Epithelial cell of prostate (primary cell): ENCODE measurements around the gene SLC30A3.
"Not testable (repeated sequence)": the region's sequence is repeated elsewhere in the genome, so short reads cannot be mapped to it uniquely, and the experiment has no call there.

Experiments
- DNase-seq: peaks from one replicate; pipeline ENCODE4 v3.0.0-alpha.2; 2011; ENCODE audit warnings: low read depth, low spot score
- H3K27ac ChIP-seq: fragments of 450-650 bp; 2 replicates; pipeline ENCODE4 v1.5.1; 2017; ENCODE audit warnings: mild to moderate bottlenecking

SLC30A3 gene

GRCh38 chr2:27262379-27263286, at the start of gene SLC30A3:
Gene SLC30A3, minus strand, starts transcription at chr2:27263047. Its CDS starts 141 bp downstream, at chr2:27262906.
- no peak within 1 kb of the TSS for H3K27ac ChIP-seq
- no peak for DNase-seq

- DNase-seq, result no peak
- no peak overlapping the region for H3K27ac ChIP-seq
Observed at GRCh38 chr2:27312152-27312551, 49.3 kb upstream of the SLC30A3 start.

DNA sequence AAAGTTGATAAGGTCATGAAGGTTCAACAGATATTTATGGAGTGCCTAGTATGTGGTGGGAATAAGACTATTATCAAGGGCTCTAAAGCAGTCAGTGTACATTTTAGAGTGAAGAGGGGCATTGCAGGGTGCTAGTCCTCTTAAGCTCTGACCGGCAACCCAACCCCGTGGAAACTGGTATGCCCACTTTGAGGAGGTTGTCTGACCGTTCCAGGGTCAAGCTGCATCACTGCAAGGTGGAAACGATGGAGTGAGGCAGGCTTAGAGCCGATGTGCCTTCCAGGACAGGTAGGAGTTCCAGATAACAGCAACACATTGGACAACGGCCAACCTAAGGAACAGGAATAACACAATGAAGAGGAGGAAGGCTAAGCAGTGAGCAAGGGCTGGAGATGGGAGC, 46.8 kb upstream of the SLC30A3 start:
- DNase-seq, result no peak
- H3K27ac ChIP-seq, result no peak overlapping the region

GRCh38 chr2:27308359-27308881, 45.6 kb upstream of the SLC30A3 start, which contains the start of gene UCN:
Gene UCN, minus strand, starts transcription at chr2:27308445. Its CDS starts 550 bp downstream, at chr2:27307895.
- H3K27ac ChIP-seq, result no peak within 1 kb of the TSS
- DNase-seq, result no peak

DNA sequence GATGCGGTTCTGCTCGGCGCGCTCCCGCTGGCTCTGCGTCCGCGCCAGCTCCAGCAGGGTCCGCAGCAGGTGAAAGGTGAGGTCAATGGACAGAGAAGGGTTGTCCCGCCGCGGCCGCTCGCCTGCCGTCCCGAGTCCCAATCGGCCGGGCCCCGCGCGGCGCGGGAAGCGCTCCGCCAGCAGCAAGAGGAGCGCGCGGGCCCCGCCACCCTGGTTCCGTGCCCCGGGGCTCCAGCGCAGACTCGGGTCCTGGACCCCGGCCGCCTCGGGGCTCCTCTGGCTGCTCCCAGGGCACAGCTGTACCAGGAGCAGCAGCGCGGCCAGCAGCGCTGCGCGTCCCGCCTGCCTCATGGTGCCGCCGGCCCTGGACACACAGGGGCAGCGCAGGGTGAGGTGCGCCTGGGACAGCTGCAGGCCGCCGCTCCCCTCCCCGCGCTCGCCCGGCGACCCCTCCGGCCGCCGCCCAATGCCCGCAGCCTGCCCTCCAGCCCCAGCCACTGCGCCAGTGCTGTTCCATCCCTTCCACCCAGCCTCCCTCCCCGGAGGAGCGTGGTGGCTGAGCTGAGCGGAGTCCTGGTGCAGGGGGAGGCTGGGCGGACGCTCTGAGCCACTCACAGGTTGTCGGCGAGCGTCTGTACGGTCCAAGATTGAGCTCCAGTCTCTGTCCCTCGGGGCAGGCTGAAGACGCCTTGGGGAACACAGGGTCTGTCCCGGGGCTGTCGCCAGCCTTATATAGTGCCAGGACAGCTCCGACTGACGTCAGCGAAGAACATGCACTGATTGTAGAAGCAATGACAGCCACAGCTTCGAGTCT, 44.9 kb upstream of the SLC30A3 start:
- no peak for DNase-seq
- H3K27ac ChIP-seq, result no peak overlapping the region

DNA sequence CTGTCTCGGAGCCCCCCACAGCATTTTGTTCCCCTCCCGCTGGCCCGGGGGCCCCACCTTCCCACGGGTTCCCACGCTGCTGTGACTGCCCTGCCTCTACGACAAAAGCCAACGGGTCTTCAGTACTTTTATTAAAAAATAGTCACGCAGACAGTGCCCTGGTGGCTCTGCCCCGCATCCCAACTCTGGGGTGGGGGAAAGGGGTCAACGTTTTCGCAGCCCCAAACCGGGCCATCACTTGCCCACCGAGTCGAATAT, 44.4 kb upstream of the SLC30A3 start:
- DNase-seq, result no peak

DNA sequence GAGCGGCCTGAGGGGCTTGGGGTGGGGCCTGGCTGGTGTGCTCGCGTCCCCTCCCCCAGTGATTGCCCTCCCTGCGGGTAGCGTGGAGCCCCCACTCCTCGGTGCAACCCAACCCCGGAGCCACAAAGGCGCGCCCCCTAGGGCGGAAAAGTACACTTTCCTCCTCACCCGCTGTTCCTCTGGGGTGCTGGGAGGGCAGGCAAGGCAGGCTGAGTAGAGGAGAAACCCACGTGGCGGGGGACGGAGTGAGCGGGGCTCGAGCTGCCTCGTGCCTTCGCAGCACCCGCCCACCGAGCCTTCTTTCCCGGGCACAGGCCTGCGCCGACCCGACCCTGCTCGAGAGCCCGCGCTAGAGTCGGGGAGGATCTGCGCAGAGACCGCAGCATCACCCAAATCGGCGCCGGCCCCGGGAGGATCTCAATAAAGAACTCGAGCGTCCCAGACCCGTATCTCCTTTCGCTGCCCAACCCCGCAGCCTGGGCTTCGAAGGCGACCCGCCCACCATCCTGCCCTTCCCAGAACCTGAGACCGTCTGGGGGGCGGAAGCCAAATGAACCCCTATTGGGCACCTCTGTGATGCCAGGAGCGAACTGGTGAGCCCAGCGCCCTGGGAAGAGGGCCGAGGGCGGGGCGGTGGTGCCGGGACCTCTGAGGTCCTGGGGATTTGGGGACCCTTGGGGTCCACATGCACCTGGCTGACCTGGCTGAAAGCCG, 43.9 kb upstream of the SLC30A3 start:
- no peak overlapping the region for H3K27ac ChIP-seq
- DNase-seq, result no peak

More for the DNA sequence above, 44.4 kb upstream of the SLC30A3 start:
- no peak overlapping the region for H3K27ac ChIP-seq

DNA sequence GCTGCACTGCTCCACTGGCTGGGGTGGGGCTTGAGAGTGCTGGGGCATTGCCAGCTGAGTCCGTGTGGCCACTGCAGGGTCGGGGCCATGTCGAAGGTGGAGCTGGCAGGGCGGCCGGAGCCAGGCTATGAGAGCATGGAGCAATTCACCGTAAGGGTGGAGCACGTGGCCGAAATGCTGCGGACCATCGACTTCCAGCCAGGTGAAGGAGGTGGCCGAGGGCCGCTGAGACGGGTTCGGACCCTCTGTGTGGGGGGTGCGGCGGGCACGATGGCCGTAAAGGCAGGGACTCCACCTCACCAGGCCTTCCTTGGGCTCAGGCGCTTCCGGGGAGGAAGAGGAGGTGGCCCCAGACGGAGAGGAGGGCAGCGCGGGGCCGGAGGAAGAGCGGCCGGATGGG, 43.3 kb upstream of the SLC30A3 start:
- DNase-seq, result no peak
- no peak overlapping the region for H3K27ac ChIP-seq

GRCh38 chr2:27305516-27305915, 42.7 kb upstream of the SLC30A3 start:
- no peak for DNase-seq
- H3K27ac ChIP-seq, result no peak overlapping the region

GRCh38 chr2:27304488-27305240, 41.8 kb upstream of the SLC30A3 start:
- no peak for DNase-seq
- no peak overlapping the region for H3K27ac ChIP-seq

GRCh38 chr2:27303093-27304025, 40.5 kb upstream of the SLC30A3 start:
- no peak overlapping the region for H3K27ac ChIP-seq
- DNase-seq, result no peak

DNA sequence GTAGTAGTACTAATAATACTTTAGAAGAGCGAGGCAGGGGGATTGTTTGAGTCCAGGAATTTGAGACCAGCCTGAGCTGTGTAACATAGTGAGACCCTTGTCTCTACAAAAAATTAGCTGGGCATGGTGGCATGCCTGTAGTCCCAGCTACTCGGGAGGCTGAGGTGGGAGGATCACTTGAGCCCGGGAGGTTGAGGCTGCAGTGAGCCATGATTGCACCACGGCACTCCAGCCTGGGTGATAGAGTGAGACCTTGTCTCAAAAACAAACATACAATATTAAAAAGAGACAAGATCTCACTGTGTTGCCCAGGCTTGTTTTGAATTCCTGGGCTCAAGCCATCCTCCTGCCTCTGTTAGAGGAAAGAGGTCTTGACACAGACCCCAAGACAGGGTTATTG, 37.8 kb upstream of the SLC30A3 start:
- DNase-seq, H3K27ac ChIP-seq: not testable (repeated sequence)

DNA sequence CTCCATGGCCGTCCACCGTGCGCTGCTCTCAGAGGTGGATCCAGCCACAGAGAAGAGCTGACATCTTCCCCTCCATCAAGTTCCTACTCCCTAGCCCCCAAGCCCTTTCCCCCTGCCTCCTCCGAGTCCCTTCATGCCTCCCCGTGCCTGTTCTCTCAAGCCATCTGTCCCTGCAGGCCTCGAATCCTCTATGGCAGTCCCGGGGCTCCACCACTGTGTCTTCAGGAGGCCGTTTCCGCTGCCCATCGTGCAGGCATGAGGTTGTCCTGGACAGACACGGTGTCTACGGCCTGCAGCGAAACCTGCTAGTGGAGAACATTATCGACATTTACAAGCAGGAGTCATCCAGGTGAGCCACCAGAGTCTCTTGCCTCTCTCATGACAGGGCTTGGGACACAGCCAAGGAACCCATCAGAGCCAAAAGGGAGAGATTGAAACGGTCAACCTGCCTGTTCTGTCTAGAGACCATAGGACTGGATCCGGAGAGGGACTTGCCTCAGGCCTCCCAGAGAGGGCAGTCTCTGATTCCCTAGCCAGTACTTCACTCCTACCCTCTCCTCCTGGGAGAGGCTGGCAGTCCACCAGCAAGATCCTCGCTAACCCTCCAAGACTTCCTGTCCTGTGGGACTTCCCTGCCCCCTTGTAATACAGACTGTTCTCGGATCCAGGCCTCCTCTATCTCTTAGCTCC, 35.7 kb upstream of the SLC30A3 start:
- H3K27ac ChIP-seq, result no peak overlapping the region
- no peak for DNase-seq

DNA sequence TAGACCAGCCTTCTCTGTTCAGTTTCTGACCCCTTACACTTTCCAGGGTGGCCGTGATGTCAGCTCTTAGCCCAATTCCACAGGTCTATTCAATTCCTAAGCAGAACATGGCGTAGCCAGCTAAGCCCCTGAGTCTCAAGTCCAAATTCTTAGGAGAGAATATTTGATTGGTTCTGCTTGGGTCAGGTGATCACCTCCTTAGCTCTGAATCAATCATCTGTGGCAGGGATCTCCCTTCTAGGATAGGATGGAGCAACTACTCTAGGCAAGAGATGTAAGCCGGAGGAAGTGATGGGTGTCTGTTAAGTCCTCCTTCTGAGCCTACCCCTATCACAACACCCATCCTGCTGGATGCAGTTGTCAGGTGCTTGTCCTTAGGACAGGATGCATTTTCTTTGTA, 34.3 kb upstream of the SLC30A3 start:
- H3K27ac ChIP-seq, result no peak overlapping the region
- no peak for DNase-seq

DNA sequence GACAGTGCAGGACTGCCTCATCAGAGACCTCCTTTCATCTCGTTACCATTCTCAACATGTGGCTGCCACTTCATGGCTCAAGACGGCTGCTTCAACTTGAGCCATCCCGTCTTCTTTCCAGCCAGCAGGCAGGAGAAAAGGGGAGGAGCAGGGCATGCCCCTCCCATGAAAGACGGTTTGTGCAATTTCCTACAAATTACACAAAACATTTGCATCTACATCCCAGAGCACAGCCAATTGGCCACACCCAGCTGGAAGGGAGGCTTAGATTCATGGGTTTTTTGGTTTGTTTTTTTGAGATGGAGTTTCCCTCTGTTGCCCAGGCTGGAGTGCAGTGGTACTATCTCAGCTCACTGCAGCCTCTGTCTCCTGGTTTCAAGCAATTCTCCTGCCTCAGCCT, 33.6 kb upstream of the SLC30A3 start:
- DNase-seq, result no peak
- no peak overlapping the region for H3K27ac ChIP-seq

- no peak overlapping the region for H3K27ac ChIP-seq
- no peak for DNase-seq
Observed at GRCh38 chr2:27294928-27295327, 32.1 kb upstream of the SLC30A3 start.

- DNase-seq, result no peak
- H3K27ac ChIP-seq, result no peak overlapping the region
Observed at GRCh38 chr2:27291865-27292264, 29.0 kb upstream of the SLC30A3 start.

DNA sequence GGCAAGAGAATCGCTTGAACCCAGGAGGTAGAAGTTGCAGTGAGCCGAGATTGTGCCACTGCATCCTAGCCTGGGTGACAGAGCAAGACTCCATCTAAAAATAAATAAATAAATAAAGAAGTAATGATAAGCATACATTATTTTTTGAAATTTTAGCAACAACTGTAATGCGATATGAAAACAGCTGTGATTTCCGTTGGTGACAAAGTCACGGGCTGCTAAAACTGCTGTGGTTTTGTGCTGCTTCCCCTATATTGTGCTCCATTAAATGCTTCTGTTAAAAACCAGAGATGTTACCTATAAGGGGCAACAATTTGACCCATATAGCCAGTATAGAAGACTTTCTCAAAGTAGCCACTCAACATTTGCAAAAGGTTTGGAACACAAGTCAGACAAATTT, 27.7 kb upstream of the SLC30A3 start:
- DNase-seq, result no peak

More for the DNA sequence above, 27.7 kb upstream of the SLC30A3 start:
- H3K27ac ChIP-seq, result no peak overlapping the region
